Cardiac muscle cell (in vitro differentiated cells and primary cell): ENCODE results near the gene NIP7. TPM values are rescaled to one million over a fixed set of nuclear protein-coding genes. Genes with fewer than 3 reads are reported as not detected.

Experiments used
- DNase-seq, 2 donors: peaks; one replicate each; pipeline versions ENCODE4 v3.0.0 to v3.0.0-alpha.2; 2010 to 2017; ENCODE audit warnings: low read depth in 1 of 2, low spot score in 1 of 2
- H3K27ac ChIP-seq: fragments of 200-600 bp; sonication (generic); 2 replicates; pipeline ENCODE4 v1.5.1; 2016
- H3K27me3 ChIP-seq: fragments of 200-600 bp; sonication (generic); 2 replicates; pipeline ENCODE4 v1.6.0; 2016; ENCODE audit warnings: control low read depth
- H3K36me3 ChIP-seq: fragments of 200-600 bp; sonication (generic); 2 replicates; pipeline ENCODE4 v1.5.1; 2016; ENCODE audit warnings: control low read depth
- H3K4me1 ChIP-seq: fragments of 200-600 bp; sonication (generic); 2 replicates; pipeline ENCODE4 v1.8.1; 2017; ENCODE audit warnings: low read depth, mild to moderate bottlenecking, mixed run types
- H3K4me3 ChIP-seq: fragments of 200-600 bp; sonication (generic); 2 replicates; pipeline ENCODE4 v1.5.1; 2016; ENCODE audit warnings: mild to moderate bottlenecking
- H3K9me3 ChIP-seq: fragments of 200-600 bp; sonication (generic); 2 replicates; pipeline ENCODE4 v1.5.1; 2017; ENCODE audit warnings: low read depth, mild to moderate bottlenecking, control low read depth
- CTCF ChIP-seq: IDR thresholded peaks from 2 replicates; pipeline ENCODE4 v1.5.1; 2012; ENCODE audit warnings: low read depth, mild to moderate bottlenecking, low read length
- polyA plus RNA-seq: library from polyadenylated mRNA; unstranded; fragments of >200 nt; fragmentation: Nextera tagmentation; extraction: Ambion mirVana; gene quantifications from 2 replicates; pipeline ENCODE4 v1.2.1, GENCODE V29; 2016
- total RNA-seq: library from RNA; depleted of rRNA; stranded (reverse); fragments of >200 nt; gene quantifications from 2 replicates; pipeline ENCODE4 v1.2.3, GENCODE V29; 2016

NIP7 gene
- total and polyA plus RNA-seq, 2 experiments from 2014 or later: 9.5 to 23.6 TPM

DNA sequence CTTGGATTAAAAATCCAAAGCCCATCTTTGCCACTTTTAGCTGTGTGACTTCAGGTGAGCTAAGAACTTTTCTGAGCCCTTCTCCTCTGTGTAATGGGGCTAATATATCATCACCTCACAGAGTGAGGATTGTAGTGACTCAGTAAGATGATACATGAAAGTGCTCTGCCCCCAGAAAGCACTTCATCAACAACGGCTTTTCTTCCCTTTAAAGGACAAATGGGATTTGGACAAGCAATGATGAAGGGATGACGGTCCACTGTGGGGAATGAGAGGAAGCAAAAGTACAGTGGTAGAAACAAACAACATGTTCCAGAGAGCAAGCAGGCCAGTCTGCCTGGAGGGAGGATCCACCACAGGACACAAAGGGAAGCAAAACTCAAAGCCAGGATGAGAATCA, 26.3 kb downstream of the NIP7 start:
- Histone ChIP-seq H3K27me3 (no peaks in the 10 kb centered on the region), H3K36me3 (peaks cover 63% of the 10 kb centered on the region), H3K27ac (no peak overlapping the region), H3K4me1 (no peaks in the 10 kb centered on the region), H3K9me3 (no peaks in the 10 kb centered on the region), H3K4me3 (no peak overlapping the region)
- TF ChIP-seq CTCF: no peak
- no peak for DNase-seq

DNA sequence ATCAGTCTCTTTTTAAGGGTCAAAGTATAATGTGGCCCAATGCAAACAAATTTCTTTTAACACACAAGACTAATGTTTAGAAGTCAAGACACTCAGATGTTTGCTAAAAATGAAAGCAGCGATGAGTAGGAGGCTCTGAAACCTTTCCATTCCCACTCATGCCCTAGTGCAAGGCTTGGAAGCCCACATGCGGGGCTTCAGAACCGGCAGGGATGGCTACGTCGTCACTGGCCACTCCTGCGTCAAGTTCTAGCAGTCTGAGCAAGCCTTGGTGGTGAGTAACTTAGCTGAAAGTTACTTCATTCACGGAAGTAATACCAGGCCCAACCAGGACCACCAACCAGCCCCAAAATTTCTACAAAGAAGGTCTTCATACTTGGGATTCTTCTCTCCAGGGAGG, 26.9 kb downstream of the NIP7 start:
- DNase-seq: no peak
- Histone ChIP-seq H3K36me3 (peaks cover 63% of the 10 kb centered on the region), H3K27me3 (no peaks in the 10 kb centered on the region), H3K4me1 (no peaks in the 10 kb centered on the region), H3K27ac (no peak overlapping the region), H3K9me3 (no peaks in the 10 kb centered on the region), H3K4me3 (no peak overlapping the region)
- no peak for TF ChIP-seq CTCF

GRCh38 chr16:69367980-69368379, 28.4 kb downstream of the NIP7 start:
- TF ChIP-seq CTCF: no peak
- peak in 1 of 2 donors; percentile 78 for DNase-seq
- Histone ChIP-seq H3K27me3 (no peaks in the 10 kb centered on the region), H3K36me3 (peaks cover 68% of the 10 kb centered on the region), H3K4me1 (no peaks in the 10 kb centered on the region), H3K9me3 (no peaks in the 10 kb centered on the region), H3K27ac (peak overlapping the region; percentile 39), H3K4me3 (no peak overlapping the region)

DNA sequence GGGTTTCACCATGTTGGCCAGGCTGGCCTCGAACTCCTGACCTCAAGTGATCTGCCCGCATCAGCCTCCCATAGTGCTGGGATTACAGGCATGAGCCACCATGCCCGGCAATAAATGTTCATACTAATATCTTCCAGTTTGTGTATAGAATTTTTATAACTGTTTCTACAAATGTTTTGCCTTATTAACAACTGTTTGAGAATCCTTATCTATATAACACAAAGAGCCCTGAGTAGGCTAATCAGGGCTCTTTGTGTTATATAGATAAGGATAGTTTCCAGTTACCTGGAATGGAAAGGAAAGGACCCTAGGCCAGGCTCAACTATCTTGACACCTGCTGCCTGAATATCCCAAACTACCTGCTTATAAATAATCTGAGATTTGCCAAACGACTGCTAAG, 29.3 kb downstream of the NIP7 start:
- no peak for TF ChIP-seq CTCF
- no peak for DNase-seq
- Histone ChIP-seq H3K36me3 (peaks cover 68% of the 10 kb centered on the region), H3K27me3 (no peaks in the 10 kb centered on the region), H3K4me3 (no peak overlapping the region), H3K27ac (peak overlapping the region; percentile 39), H3K9me3 (no peaks in the 10 kb centered on the region), H3K4me1 (no peaks in the 10 kb centered on the region)

DNA sequence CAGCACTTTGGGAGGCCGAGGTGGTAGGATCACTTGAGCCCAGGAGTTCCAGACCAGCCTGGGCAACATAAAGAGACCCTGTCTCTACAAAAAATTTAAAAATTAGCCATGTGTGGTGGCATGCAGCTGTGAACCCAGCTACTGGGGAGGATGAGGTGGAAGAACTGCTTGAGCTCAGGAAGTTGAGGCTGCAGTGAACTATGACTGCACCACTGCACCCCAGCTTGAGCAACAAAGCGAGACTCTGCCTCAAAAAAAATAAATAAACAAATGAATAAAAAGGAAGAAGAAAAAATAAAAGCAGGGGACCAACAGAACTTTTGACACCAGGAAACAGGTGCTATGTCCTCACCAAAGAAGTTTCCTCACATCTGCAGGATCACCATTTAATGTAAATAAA, 32.0 kb downstream of the NIP7 start:
- Histone ChIP-seq H3K4me1 (no peaks in the 10 kb centered on the region), H3K27me3 (no peaks in the 10 kb centered on the region), H3K9me3 (no peaks in the 10 kb centered on the region), H3K4me3 (no peak overlapping the region), H3K36me3 (peaks cover 62% of the 10 kb centered on the region), H3K27ac (no peak overlapping the region)
- no peak for DNase-seq
- TF ChIP-seq CTCF: no peak

DNA sequence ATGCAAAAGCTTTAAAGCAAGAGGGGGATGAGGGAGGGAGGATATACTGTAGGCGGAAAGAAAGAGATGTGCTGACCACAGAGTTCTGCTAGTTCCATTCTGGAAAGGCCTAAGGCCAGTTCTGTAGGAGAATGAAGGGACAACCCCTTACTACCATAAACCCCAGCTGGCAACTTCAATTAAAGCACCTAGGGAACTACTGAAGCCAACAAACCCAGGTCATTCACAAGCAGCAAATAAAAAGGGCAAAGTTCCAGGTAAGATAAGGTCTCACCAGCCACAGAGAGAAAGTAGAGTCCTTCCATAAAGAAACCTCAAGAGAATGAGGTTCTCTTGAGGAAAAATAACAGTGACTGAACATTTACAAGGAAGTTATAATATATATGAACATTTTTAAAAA, 33.4 kb downstream of the NIP7 start:
- no peaks in the 10 kb centered on the region for H3K9me3 ChIP-seq
- no peak overlapping the region for H3K4me3 ChIP-seq
- TF ChIP-seq CTCF: no peak
- no peak for DNase-seq
- H3K27ac ChIP-seq: no peak overlapping the region
- H3K27me3 ChIP-seq: no peaks in the 10 kb centered on the region
- H3K4me1 ChIP-seq: no peaks in the 10 kb centered on the region
- peaks cover 48% of the 10 kb centered on the region for H3K36me3 ChIP-seq
